Testis (tissue), 2 donors: ENCODE data around the gene TICAM2.

Experiments used
- CTCF ChIP-seq, 3 experiments: fragments of 450-650 bp in 2 of 3; fragments of 200-600 bp in 1 of 3; sonication (generic) in 1 of 3; IDR thresholded peaks; one replicate each; pipeline ENCODE4 v1.5.1; 2016 to 2019; ENCODE audit warnings: antibody characterized with exemption in 3 of 3, mild to moderate bottlenecking in 2 of 3, moderate library complexity in 1 of 3
- POLR2A ChIP-seq: fragments of 450-650 bp; IDR thresholded peaks from one replicate; pipeline ENCODE4 v1.6.1; 2017; ENCODE audit warnings: antibody characterized with exemption, mild to moderate bottlenecking, moderate library complexity

- no peak for TF ChIP-seq POLR2A
- TF ChIP-seq CTCF (IDR thresholded peaks at IDR 0.05), result no peak
Measured at GRCh38 chr5:115599924-115600323, 2.4 kb downstream of the TICAM2 start.
